Liver (tissue), 9 donors: ENCODE results near the gene THRA. TPM values are rescaled to one million over a fixed set of nuclear protein-coding genes. Genes with fewer than 3 reads are reported as not detected.

Experiments
- DNase-seq: peaks from one replicate; pipeline ENCODE4 v3.0.0-alpha.2; 2017; ENCODE audit warnings: low spot score
- H3K27ac ChIP-seq, 2 donors: one replicate each; pipeline ENCODE4 v1.7.0; 2013; ENCODE audit warnings: inconsistent platforms in 2 of 2, low read length in 2 of 2, control low read depth in 1 of 2, low read depth in 1 of 2, mild to moderate bottlenecking in 1 of 2
- H3K27me3 ChIP-seq, 4 donors: one replicate each; pipeline versions ENCODE4 v1.6.1 to v1.7.0; 2013; ENCODE audit warnings: low read length in 3 of 4, inconsistent platforms in 1 of 4, mild to moderate bottlenecking in 1 of 4, moderate library complexity in 1 of 4; ENCODE audit not compliant: control insufficient read depth in 4 of 4, insufficient read depth in 4 of 4
- H3K36me3 ChIP-seq, 4 donors: one replicate each; pipeline versions ENCODE4 v1.6.1 to v1.7.0; 2013; ENCODE audit warnings: low read length in 3 of 4, mild to moderate bottlenecking in 3 of 4, low read depth in 1 of 4, moderate library complexity in 1 of 4; ENCODE audit not compliant: control insufficient read depth in 4 of 4, insufficient read depth in 3 of 4
- H3K4me1 ChIP-seq, 4 donors: one replicate each; pipeline versions ENCODE4 v1.6.1 to v1.7.0; 2013; ENCODE audit warnings: low read length in 3 of 4, mild to moderate bottlenecking in 3 of 4, moderate library complexity in 1 of 4; ENCODE audit not compliant: control insufficient read depth in 4 of 4, insufficient read depth in 4 of 4
- H3K4me3 ChIP-seq, 3 donors: one replicate each; pipeline versions ENCODE4 v1.6.1 to v1.7.0; 2013; ENCODE audit warnings: low read length in 3 of 3, control low read depth in 1 of 3, low read depth in 1 of 3, mild to moderate bottlenecking in 1 of 3
- H3K9ac ChIP-seq, 2 donors: one replicate each; pipeline ENCODE4 v1.7.0; 2013; ENCODE audit warnings: low read length in 2 of 2, mild to moderate bottlenecking in 2 of 2, moderate library complexity in 2 of 2, control low read depth in 1 of 2, low read depth in 1 of 2
- H3K9me3 ChIP-seq, 4 donors: one replicate each; pipeline versions ENCODE4 v1.6.1 to v1.7.0; 2013; ENCODE audit warnings: low read length in 3 of 4; ENCODE audit not compliant: control insufficient read depth in 4 of 4
- ATF3 ChIP-seq: IDR thresholded peaks from 2 replicates; pipeline ENCODE4 v1.6.1; 2016; ENCODE audit warnings: antibody characterized with exemption
- CTCF ChIP-seq: fragments of 150-350 bp; IDR thresholded peaks from 2 replicates; pipeline ENCODE4 v1.5.1; 2017; ENCODE audit warnings: improper control_type of control experiment, low read depth, low read length; ENCODE audit not compliant: missing input control
- FOXA1 ChIP-seq: IDR thresholded peaks from 2 replicates; pipeline ENCODE4 v1.6.1; 2016; ENCODE audit warnings: antibody characterized with exemption
- GABPA ChIP-seq, 2 donors: IDR thresholded peaks in 1 of 2; conservative IDR thresholded peaks in 1 of 2; 2 replicates each; pipeline ENCODE4 v1.6.1; 2016; ENCODE audit warnings: antibody characterized with exemption in 2 of 2, mild to moderate bottlenecking in 1 of 2, moderate library complexity in 1 of 2
- JUND ChIP-seq, 2 donors: IDR thresholded peaks; 2 replicates each; pipeline ENCODE4 v1.6.1; 2016; ENCODE audit warnings: antibody characterized with exemption in 2 of 2
- RAD21 ChIP-seq, 2 donors: IDR thresholded peaks; 2 replicates each; pipeline ENCODE4 v1.6.1; 2016; ENCODE audit warnings: antibody characterized with exemption in 2 of 2, mild to moderate bottlenecking in 2 of 2
- REST ChIP-seq: IDR thresholded peaks from 2 replicates; pipeline ENCODE4 v1.6.1; 2016; ENCODE audit warnings: antibody characterized with exemption, mild to moderate bottlenecking
- RXRA ChIP-seq, 2 donors: IDR thresholded peaks; 2 replicates each; pipeline ENCODE4 v1.6.1; 2017 to 2018; ENCODE audit warnings: antibody characterized with exemption in 2 of 2, mild to moderate bottlenecking in 1 of 2
- SP1 ChIP-seq: IDR thresholded peaks from 2 replicates; pipeline ENCODE4 v1.6.1; 2018; ENCODE audit warnings: antibody characterized with exemption, mild to moderate bottlenecking
- TAF1 ChIP-seq: conservative IDR thresholded peaks from 2 replicates; pipeline ENCODE4 v1.6.1; 2016; ENCODE audit warnings: antibody characterized with exemption, mild to moderate bottlenecking
- YY1 ChIP-seq: IDR thresholded peaks from 2 replicates; pipeline ENCODE4 v1.6.1; 2016; ENCODE audit warnings: antibody characterized with exemption, mild to moderate bottlenecking
- ZBTB33 ChIP-seq: IDR thresholded peaks from 2 replicates; pipeline ENCODE4 v1.6.1; 2016; ENCODE audit warnings: antibody characterized with exemption
- WGBS: extraction: QIAGEN DNeasy Blood & Tissue Kit; methylation state at CpG from one replicate; pipeline ENCODE4 v1.1.7; 2013; 5-methylcytosine and 5-hydroxymethylcytosine counted together
- polyA plus RNA-seq, 2 donors: library from polyadenylated mRNA; stranded (reverse) in 1 of 2; unstranded in 1 of 2; fragments of 200-250 nt in 1 of 2; fragments of >200 nt in 1 of 2; fragmentation: Nextera tagmentation in 1 of 2; extraction: Ambion mirVana in 1 of 2; gene quantifications; one replicate each; pipeline versions ENCODE4 v1.2.1 to v1.2.3, GENCODE V29; 2013 to 2015
- total RNA-seq, 2 donors: library from RNA; depleted of rRNA; stranded (reverse); fragments of >200 nt; gene quantifications; one replicate each; pipeline ENCODE4 v1.2.3, GENCODE V29; 2014
- donor health status: healthy.
- donor health status: healthy.
- donor health status: healthy.
- donor health status: healthy.
- donor health status: healthy.

The THRA gene
- total and polyA plus RNA-seq, 4 donors: 3.2 to 10.3 (median 7.4) TPM

GRCh38 chr17:40019140-40019991, 43.4 kb upstream of the THRA start:
- H3K36me3 ChIP-seq: peaks cover 0 to 23% (median 11%) of the 10 kb centered on the region in 4 donors
- DNase-seq: no peak
- H3K9me3 ChIP-seq: no peaks in the 10 kb centered on the region
- WGBS: 89% methylated on average over 24 of the region's 24 CpGs
- no peaks in the 10 kb centered on the region for H3K27me3 ChIP-seq
- no peak overlapping the region for H3K9ac ChIP-seq
- peaks cover 0 to 13% (median under 1%) of the 10 kb centered on the region in 4 donors for H3K4me1 ChIP-seq
- no peak for TF ChIP-seq ZBTB33
- TF ChIP-seq RAD21 (IDR thresholded peaks at IDR 0.05): no peak
- TF ChIP-seq GABPA (IDR thresholded peaks at IDR 0.05 in 1 of 2, conservative IDR thresholded peaks at IDR 0.05 in 1 of 2): no peak
- TF ChIP-seq JUND (IDR thresholded peaks at IDR 0.05): no peak
- no peak for TF ChIP-seq RXRA (IDR thresholded peaks at IDR 0.05)
- TF ChIP-seq FOXA1: no peak
- H3K27ac ChIP-seq: no peak overlapping the region
- no peak overlapping the region for H3K4me3 ChIP-seq

GRCh38 chr17:40020146-40020545, 42.6 kb upstream of the THRA start:
- no peak overlapping the region for H3K4me3 ChIP-seq
- TF ChIP-seq SP1: no peak
- TF ChIP-seq REST: no peak
- no peak for TF ChIP-seq TAF1
- no peak for TF ChIP-seq RXRA (IDR thresholded peaks at IDR 0.05)
- TF ChIP-seq CTCF: no peak
- no peak for TF ChIP-seq ATF3
- TF ChIP-seq YY1: no peak
- TF ChIP-seq ZBTB33: no peak
- peaks cover 0 to 27% (median 11%) of the 10 kb centered on the region in 4 donors for H3K36me3 ChIP-seq
- 97% methylated on average over 13 of the region's 13 CpGs for WGBS
- H3K27ac ChIP-seq: no peak overlapping the region
- no peak for DNase-seq
- H3K9ac ChIP-seq: no peak overlapping the region
- no peaks in the 10 kb centered on the region for H3K9me3 ChIP-seq
- H3K4me1 ChIP-seq: peaks cover 0 to 13% (median under 1%) of the 10 kb centered on the region in 4 donors
- H3K27me3 ChIP-seq: no peaks in the 10 kb centered on the region
